Lower lobe of right lung (tissue), 2 donors: Measurements from ENCODE around the gene POTEC. TPM values are rescaled to one million over a fixed set of nuclear protein-coding genes. Genes with fewer than 3 reads are reported as not detected.
"Not testable (repeated sequence)": the region's sequence is repeated elsewhere in the genome, so short reads cannot be mapped to it uniquely, and the experiment has no call there.

Experiments used
- ATAC-seq, 2 donors: fragments of 200-7000 bp; cut with Tn5 transposase; one replicate each; pipeline ENCODE4 v1.9.1; 2020 to 2022; ENCODE audit warnings: mild to moderate bottlenecking in 2 of 2, moderate library complexity in 2 of 2
- DNase-seq: peaks from one replicate; pipeline ENCODE4 v3.0.0-alpha.2; 2020
- H3K27ac ChIP-seq: fragments of 200-600 bp; one replicate; pipeline ENCODE4 v1.8.0; 2022
- H3K27me3 ChIP-seq: fragments of 200-600 bp; one replicate; pipeline ENCODE4 v1.8.0; 2022; ENCODE audit warnings: low read depth
- H3K36me3 ChIP-seq: fragments of 200-600 bp; one replicate; pipeline ENCODE4 v1.8.0; 2022; ENCODE audit warnings: mild to moderate bottlenecking
- H3K4me1 ChIP-seq: fragments of 200-600 bp; one replicate; pipeline ENCODE4 v1.8.0; 2022
- H3K4me3 ChIP-seq: fragments of 200-600 bp; one replicate; pipeline ENCODE4 v1.8.0; 2022; ENCODE audit warnings: mild to moderate bottlenecking
- H3K9me3 ChIP-seq: fragments of 200-600 bp; one replicate; pipeline ENCODE4 v1.8.0; 2022
- intact Hi-C: fragments of 100-400 bp; cut with DNase I; formaldehyde crosslinking; loops from one replicate; pipeline ENCODE4 v1.11.0; 2022
- total RNA-seq: library from RNA; stranded (reverse); fragmentation: NEBNext Ultra II Directional; extraction: Animal tissue kit (Norgen Biotek cat#: 25700); gene quantifications from one replicate; pipeline ENCODE4 v1.2.1, GENCODE V29; 2021
- donor health status: DM: no; HTN: yes; CAD: no; lungs with severe emphysema.

POTEC gene
- total RNA-seq, 1 donor from 2014 or later = not detected

GRCh38 chr18:14474007-14474720 is 69.2 kb downstream of the POTEC start:
- H3K27me3 ChIP-seq, ATAC-seq, H3K9me3 ChIP-seq, intact Hi-C loops, H3K4me1 ChIP-seq, H3K36me3 ChIP-seq, H3K4me3 ChIP-seq, H3K27ac ChIP-seq, DNase-seq: not testable (repeated sequence)

GRCh38 chr18:14473250-14474006 is 70.0 kb downstream of the POTEC start:
- ATAC-seq, H3K4me3 ChIP-seq, H3K27ac ChIP-seq, DNase-seq, H3K4me1 ChIP-seq, H3K36me3 ChIP-seq, H3K9me3 ChIP-seq, intact Hi-C loops, H3K27me3 ChIP-seq: not testable (repeated sequence)

- H3K9me3 ChIP-seq, H3K4me3 ChIP-seq, H3K27me3 ChIP-seq, H3K4me1 ChIP-seq, DNase-seq, H3K36me3 ChIP-seq, ATAC-seq, intact Hi-C loops, H3K27ac ChIP-seq: not testable (repeated sequence)
Measured at GRCh38 chr18:14471286-14471685, 72.1 kb downstream of the POTEC start.

GRCh38 chr18:14470446-14470845 is 73.0 kb downstream of the POTEC start:
- H3K9me3 ChIP-seq, ATAC-seq, H3K27me3 ChIP-seq, H3K36me3 ChIP-seq, H3K27ac ChIP-seq, intact Hi-C loops, H3K4me3 ChIP-seq, H3K4me1 ChIP-seq, DNase-seq: not testable (repeated sequence)

GRCh38 chr18:14470046-14470445 is 73.4 kb downstream of the POTEC start:
- H3K4me3 ChIP-seq, H3K36me3 ChIP-seq, H3K27ac ChIP-seq, H3K27me3 ChIP-seq, H3K4me1 ChIP-seq, DNase-seq, intact Hi-C loops, H3K9me3 ChIP-seq, ATAC-seq: not testable (repeated sequence)

GRCh38 chr18:14465989-14466388 is 77.4 kb downstream of the POTEC start:
- H3K27me3 ChIP-seq, H3K36me3 ChIP-seq, ATAC-seq, DNase-seq, H3K27ac ChIP-seq, H3K4me1 ChIP-seq, H3K9me3 ChIP-seq, H3K4me3 ChIP-seq, intact Hi-C loops: not testable (repeated sequence)

Other genes with a start within 250 kb of the POTEC start
- not detected for gene ANKRD30B, start 204.6 kb upstream of the POTEC start, total RNA-seq